RWPE2 (cell line): ENCODE measurements around the gene PDE6B.
"Not testable (repeated sequence)": the region's sequence is repeated elsewhere in the genome, so short reads cannot be mapped to it uniquely, and the experiment has no call there.

Source experiments
- ATAC-seq: fragments of 200-7000 bp; cut with Tn5 transposase; 3 replicates; pipeline ENCODE4 v1.9.1; 2021; ENCODE audit warnings: low read depth
- DNase-seq: peaks from one replicate; pipeline ENCODE4 v3.0.0-alpha.2; 2020; ENCODE audit warnings: low spot score
- H3K27ac ChIP-seq: fragments of 450-650 bp; 2 replicates; pipeline ENCODE4 v1.5.1; 2017; ENCODE audit warnings: mild to moderate bottlenecking; ENCODE audit not compliant: poor library complexity, severe bottlenecking
- H3K27me3 ChIP-seq: fragments of 250-450 bp; sonication (Bioruptor Pico); 2 replicates; pipeline ENCODE4 v1.5.1; 2021; ENCODE audit warnings: mild to moderate bottlenecking, moderate library complexity; ENCODE audit not compliant: insufficient read depth, poor library complexity, severe bottlenecking
- H3K36me3 ChIP-seq: fragments of 250-450 bp; sonication (Bioruptor Pico); 2 replicates; pipeline ENCODE4 v1.5.1; 2020; ENCODE audit warnings: low read depth, mild to moderate bottlenecking, moderate library complexity
- H3K4me1 ChIP-seq: fragments of 250-450 bp; sonication (Bioruptor Pico); 2 replicates; pipeline ENCODE4 v1.5.1; 2021; ENCODE audit warnings: mild to moderate bottlenecking, moderate library complexity; ENCODE audit not compliant: insufficient read depth, poor library complexity, severe bottlenecking
- H3K4me3 ChIP-seq: fragments of 250-450 bp; sonication (Bioruptor Pico); 2 replicates; pipeline ENCODE4 v1.5.1; 2021; ENCODE audit warnings: mild to moderate bottlenecking, moderate library complexity; ENCODE audit not compliant: severe bottlenecking
- H3K9me3 ChIP-seq: fragments of 250-450 bp; sonication (Bioruptor Pico); 2 replicates; pipeline ENCODE4 v1.5.1; 2021; ENCODE audit warnings: mild to moderate bottlenecking, moderate library complexity; ENCODE audit not compliant: severe bottlenecking
- TF ChIP-seq, protein P1 (sequence below): fragments of 450-650 bp; IDR thresholded peaks from one replicate; pipeline ENCODE4 v1.5.1; 2017; ENCODE audit warnings: mild to moderate bottlenecking, moderate library complexity; ENCODE audit not compliant: poor library complexity, severe bottlenecking

PDE6B gene

DNA sequence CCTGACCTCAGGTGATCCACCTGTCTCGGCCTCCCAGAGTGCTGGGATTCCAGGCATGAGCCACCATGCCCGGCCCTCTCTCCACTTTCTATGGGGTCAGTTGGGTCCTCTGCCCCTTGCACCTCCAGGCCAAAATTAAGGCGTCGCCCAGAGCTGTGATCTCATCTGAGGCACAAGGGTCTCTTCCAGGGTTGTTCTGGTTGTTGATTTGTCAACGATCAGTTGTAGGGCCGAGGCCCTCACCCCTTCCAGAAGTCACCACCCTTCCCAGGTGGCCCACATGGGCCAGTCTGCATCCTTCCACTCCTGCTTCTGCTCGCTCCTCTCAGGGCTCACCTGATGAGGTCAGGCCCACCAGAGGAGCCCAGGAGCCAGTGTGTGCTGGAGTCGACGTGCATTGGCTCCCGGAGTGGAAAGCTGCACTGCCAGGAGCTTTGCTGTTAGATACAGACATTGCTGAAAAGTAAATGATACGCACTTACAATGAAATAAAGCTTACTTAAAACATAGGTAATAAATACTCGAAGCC, 35.0 kb upstream of the PDE6B start:
- DNase-seq (no peak), ATAC-seq (no peak)
- Histone ChIP-seq H3K27ac (no peak overlapping the region), H3K4me1 (no peaks in the 10 kb centered on the region), H3K4me3 (no peak overlapping the region), H3K36me3 (no peaks in the 10 kb centered on the region), H3K9me3 (no peaks in the 10 kb centered on the region), H3K27me3 (no peaks in the 10 kb centered on the region)
- TF ChIP-seq, protein P1, sequence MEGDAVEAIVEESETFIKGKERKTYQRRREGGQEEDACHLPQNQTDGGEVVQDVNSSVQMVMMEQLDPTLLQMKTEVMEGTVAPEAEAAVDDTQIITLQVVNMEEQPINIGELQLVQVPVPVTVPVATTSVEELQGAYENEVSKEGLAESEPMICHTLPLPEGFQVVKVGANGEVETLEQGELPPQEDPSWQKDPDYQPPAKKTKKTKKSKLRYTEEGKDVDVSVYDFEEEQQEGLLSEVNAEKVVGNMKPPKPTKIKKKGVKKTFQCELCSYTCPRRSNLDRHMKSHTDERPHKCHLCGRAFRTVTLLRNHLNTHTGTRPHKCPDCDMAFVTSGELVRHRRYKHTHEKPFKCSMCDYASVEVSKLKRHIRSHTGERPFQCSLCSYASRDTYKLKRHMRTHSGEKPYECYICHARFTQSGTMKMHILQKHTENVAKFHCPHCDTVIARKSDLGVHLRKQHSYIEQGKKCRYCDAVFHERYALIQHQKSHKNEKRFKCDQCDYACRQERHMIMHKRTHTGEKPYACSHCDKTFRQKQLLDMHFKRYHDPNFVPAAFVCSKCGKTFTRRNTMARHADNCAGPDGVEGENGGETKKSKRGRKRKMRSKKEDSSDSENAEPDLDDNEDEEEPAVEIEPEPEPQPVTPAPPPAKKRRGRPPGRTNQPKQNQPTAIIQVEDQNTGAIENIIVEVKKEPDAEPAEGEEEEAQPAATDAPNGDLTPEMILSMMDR, result no peak

DNA sequence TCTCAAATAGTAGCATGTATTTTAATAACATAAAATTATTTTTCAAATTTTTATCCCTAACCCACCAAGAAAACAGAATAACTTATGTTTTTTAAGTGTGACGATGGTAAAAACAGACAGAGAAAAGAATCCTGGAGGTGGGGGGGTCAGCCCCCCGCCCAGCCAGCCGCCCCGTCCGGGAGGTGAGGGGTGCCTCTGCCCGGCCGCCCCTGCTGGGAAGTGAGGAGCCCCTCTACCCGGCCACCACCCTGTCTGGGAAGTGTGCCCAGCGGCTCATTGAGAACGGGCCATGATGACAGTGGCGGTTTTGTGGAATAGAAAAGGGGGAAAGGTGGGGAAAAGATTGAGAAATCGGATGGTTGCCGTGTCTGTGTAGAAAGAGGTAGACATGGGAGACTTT, 33.2 kb upstream of the PDE6B start:
- H3K4me1 ChIP-seq, H3K4me3 ChIP-seq, DNase-seq, ATAC-seq, H3K36me3 ChIP-seq, H3K27me3 ChIP-seq, H3K27ac ChIP-seq, H3K9me3 ChIP-seq: not testable (repeated sequence)

DNA sequence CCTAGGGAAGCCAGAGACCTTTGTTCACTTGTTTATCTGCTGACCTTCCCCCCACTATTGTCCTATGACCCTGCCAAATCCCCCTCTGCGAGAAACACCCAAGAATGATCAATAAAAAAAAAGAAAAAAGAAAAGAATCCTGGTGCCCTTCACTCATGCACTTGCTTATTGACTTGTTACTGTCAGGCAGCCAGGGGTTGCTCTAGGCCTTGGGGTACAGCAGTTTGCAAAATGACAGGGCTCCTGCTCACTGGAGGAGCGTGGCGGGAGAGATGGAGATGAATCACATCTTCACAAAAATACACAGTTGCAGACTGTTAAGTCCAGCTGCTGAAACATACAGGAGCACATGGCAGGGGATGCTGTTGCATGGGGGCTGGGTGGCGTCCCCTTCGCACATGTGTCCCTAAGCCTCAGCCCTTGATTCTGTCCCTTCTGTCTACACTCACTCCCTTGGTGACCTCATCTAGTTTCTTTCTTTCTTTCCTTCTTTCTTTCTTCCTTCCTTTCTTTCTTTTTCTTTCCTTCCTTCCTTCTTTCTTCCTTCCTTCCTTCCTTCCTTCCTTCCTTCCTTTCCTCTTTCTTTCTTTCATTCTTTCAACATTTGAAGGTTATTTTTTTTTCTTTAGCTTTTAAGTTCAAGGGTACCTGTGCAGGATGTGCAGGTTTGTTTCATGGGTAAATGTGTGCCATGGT, 32.4 kb upstream of the PDE6B start:
- Histone ChIP-seq H3K36me3 (no peaks in the 10 kb centered on the region), H3K9me3 (no peaks in the 10 kb centered on the region), H3K27me3 (peaks cover 4% of the 10 kb centered on the region), H3K4me1 (no peaks in the 10 kb centered on the region), H3K27ac (no peak overlapping the region), H3K4me3 (no peak overlapping the region)
- DNase-seq (no peak), ATAC-seq (no peak)
- TF ChIP-seq, protein P1, result no peak

DNA sequence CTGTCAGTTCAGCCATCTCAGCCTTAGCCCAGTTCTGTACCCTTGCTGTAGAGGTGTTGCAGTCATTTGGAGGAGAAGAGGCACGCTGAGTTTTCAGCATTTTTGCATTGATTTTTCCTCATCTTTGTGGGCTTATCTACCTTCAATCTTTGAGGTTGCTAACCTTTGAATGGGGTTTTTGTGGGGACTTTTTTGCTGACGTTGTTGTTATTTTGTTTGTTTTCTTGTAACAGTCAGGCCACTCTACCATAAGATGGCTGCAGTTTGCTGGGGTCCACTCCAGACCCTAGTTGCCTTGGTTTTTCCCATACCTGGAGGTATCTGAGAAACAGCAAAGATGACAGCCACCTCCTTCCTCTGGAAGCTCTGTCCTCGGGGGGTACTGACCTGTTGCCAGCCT, 26.4 kb upstream of the PDE6B start:
- ATAC-seq (no peak), DNase-seq (no peak)
- Histone ChIP-seq H3K27me3 (peaks cover 4% of the 10 kb centered on the region), H3K4me1 (no peaks in the 10 kb centered on the region), H3K36me3 (no peaks in the 10 kb centered on the region), H3K27ac (no peak overlapping the region), H3K9me3 (no peaks in the 10 kb centered on the region), H3K4me3 (no peak overlapping the region)
- TF ChIP-seq, protein P1, result no peak

DNA sequence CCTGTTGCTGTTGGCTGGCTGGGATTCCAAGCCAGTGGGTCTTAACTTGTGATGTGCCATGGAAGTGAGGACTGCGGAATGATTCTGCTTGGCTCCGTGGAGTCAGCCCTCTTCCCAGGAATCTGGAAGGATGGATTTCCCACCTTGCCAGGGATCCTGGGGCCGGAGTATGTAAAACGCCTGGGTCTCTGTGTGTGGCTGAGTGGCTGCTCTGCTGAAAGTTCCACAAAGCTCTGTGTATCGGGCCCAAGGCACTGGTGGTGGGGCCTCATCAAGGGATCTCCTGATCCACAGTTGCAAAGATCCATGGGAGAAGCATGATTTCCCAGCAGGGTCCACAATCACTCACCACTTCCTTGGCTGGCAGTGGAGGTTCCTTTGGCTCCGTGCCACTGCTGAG, 25.2 kb upstream of the PDE6B start:
- no peaks in the 10 kb centered on the region for H3K9me3 ChIP-seq
- no peak overlapping the region for H3K27ac ChIP-seq
- H3K4me3 ChIP-seq, result no peak overlapping the region
- TF ChIP-seq, protein P1, result no peak
- DNase-seq (no peak), ATAC-seq (no peak)
- peaks cover 4% of the 10 kb centered on the region for H3K27me3 ChIP-seq
- H3K4me1 ChIP-seq, result no peaks in the 10 kb centered on the region
- H3K36me3 ChIP-seq, result no peaks in the 10 kb centered on the region
